ENCODE results near the gene TMC5. TPM values are rescaled to one million over a fixed set of nuclear protein-coding genes. Genes with fewer than 3 reads are reported as not detected.

The TMC5 gene
- total and polyA plus RNA-seq, 7 donors: 0.01 to 0.04 TPM; not detected in 5

GRCh38 chr16:19419698-19420075, 2.0 kb downstream of the TMC5 start:
- ATAC-seq: no peak
- 86 to 89% (median 87%) methylated on average over 9 of the region's 9 CpGs for WGBS, 3 donors
- intact Hi-C loops (cut with DNase I): no loop called here

GRCh38 chr16:19424478-19424877, 6.8 kb downstream of the TMC5 start:
- Histone ChIP-seq H3K27me3 (ENCODE audit: insufficient read depth in 3 of 3, low read length in 2 of 3) (no peaks in the 10 kb centered on the region), H3K4me1 (no peaks in the 10 kb centered on the region), H3K4me3 (no peak overlapping the region), H3K9me3 (no peaks in the 10 kb centered on the region), H3K27ac (no peak overlapping the region), H3K36me3 (ENCODE audit: insufficient read depth in 1 of 2, low read depth in 1 of 2) (no peaks in the 10 kb centered on the region)
- no peak for TF ChIP-seq CTCF (IDR thresholded peaks at IDR 0.05)
- intact Hi-C loops (cut with DNase I): no loop called here
- 88 to 90% (median 90%) methylated on average over 8 of the region's 8 CpGs for WGBS, 3 donors
- ATAC-seq (no peak), DNase-seq (no peak)

More at GRCh38 chr16:19419698-19420075, 2.0 kb downstream of the TMC5 start:
- H3K9me3 ChIP-seq: no peaks in the 10 kb centered on the region
- H3K27ac ChIP-seq: no peak overlapping the region
- H3K36me3 ChIP-seq (ENCODE audit: insufficient read depth in 1 of 2, low read depth in 1 of 2): no peaks in the 10 kb centered on the region
- no peak for TF ChIP-seq CTCF (IDR thresholded peaks at IDR 0.05)
- DNase-seq: no peak
- H3K4me1 ChIP-seq: no peaks in the 10 kb centered on the region
- no peaks in the 10 kb centered on the region for H3K27me3 ChIP-seq (ENCODE audit: insufficient read depth in 3 of 3, low read length in 2 of 3)
- no peak overlapping the region for H3K4me3 ChIP-seq

GRCh38 chr16:19430345-19430744, 12.7 kb downstream of the TMC5 start:
- ATAC-seq: no peak
- Histone ChIP-seq H3K9me3 (no peaks in the 10 kb centered on the region), H3K4me3 (no peak overlapping the region), H3K4me1 (no peaks in the 10 kb centered on the region), H3K27me3 (ENCODE audit: insufficient read depth in 3 of 3, low read length in 2 of 3) (no peaks in the 10 kb centered on the region), H3K27ac (no peak overlapping the region), H3K36me3 (ENCODE audit: insufficient read depth in 1 of 2, low read depth in 1 of 2) (no peaks in the 10 kb centered on the region)
- TF ChIP-seq CTCF (IDR thresholded peaks at IDR 0.05): no peak
- intact Hi-C loops (cut with DNase I): no loop called here
- DNase-seq: no peak
- 84 to 87% (median 85%) methylated on average over 3 of the region's 3 CpGs for WGBS, 3 donors

- no peaks in the 10 kb centered on the region for H3K9me3 ChIP-seq
- no peak overlapping the region for H3K27ac ChIP-seq
- H3K27me3 ChIP-seq (ENCODE audit: insufficient read depth in 3 of 3, low read length in 2 of 3): no peaks in the 10 kb centered on the region
- DNase-seq (no peak), ATAC-seq (no peak)
- TF ChIP-seq CTCF (IDR thresholded peaks at IDR 0.05): no peak
- intact Hi-C loops (cut with DNase I): no loop called here
- no peak overlapping the region for H3K4me3 ChIP-seq
- no peaks in the 10 kb centered on the region for H3K36me3 ChIP-seq (ENCODE audit: insufficient read depth in 1 of 2, low read depth in 1 of 2)
- no peaks in the 10 kb centered on the region for H3K4me1 ChIP-seq
- 63 to 66% (median 64%) methylated on average over 6 of the region's 6 CpGs for WGBS, 3 donors
These were observed 14.1 kb downstream of the TMC5 start for GRCh38 chr16:19431636-19432340.

- no peak overlapping the region for H3K4me3 ChIP-seq
- DNase-seq (no peak), ATAC-seq (no peak)
- no peaks in the 10 kb centered on the region for H3K9me3 ChIP-seq
- H3K27me3 ChIP-seq (ENCODE audit: insufficient read depth in 3 of 3, low read length in 2 of 3): no peaks in the 10 kb centered on the region
- no peak overlapping the region for H3K27ac ChIP-seq
- no peaks in the 10 kb centered on the region for H3K36me3 ChIP-seq (ENCODE audit: insufficient read depth in 1 of 2, low read depth in 1 of 2)
- no peak for TF ChIP-seq CTCF (IDR thresholded peaks at IDR 0.05)
- no peaks in the 10 kb centered on the region for H3K4me1 ChIP-seq
- intact Hi-C loops (cut with DNase I): no loop called here
These were observed 14.7 kb downstream of the TMC5 start for GRCh38 chr16:19432429-19432828.
